Keratinocyte (primary cell): ENCODE measurements around the gene EFR3B. TPM values are rescaled to one million over a fixed set of nuclear protein-coding genes. Genes with fewer than 3 reads are reported as not detected.

Experiments used
- DNase-seq: peaks from one replicate; pipeline ENCODE4 v3.0.0-alpha.2; 2011; ENCODE audit warnings: low read depth, missing footprints, low spot score
- FAIRE-seq: peaks from 2 replicates; lab custom pipeline; 2011; peaks lifted over from hg19 to GRCh38; lab: Jason Lieb, UNC
- H2AFZ ChIP-seq: 2 replicates; pipeline ENCODE4 v1.6.0; 2012; ENCODE audit warnings: low read length, control low read depth, inconsistent platforms; ENCODE audit not compliant: control insufficient read depth
- H3K27ac ChIP-seq: 2 replicates; pipeline ENCODE4 v1.5.1; 2011; ENCODE audit warnings: low read length; ENCODE audit not compliant: control insufficient read depth, insufficient read depth
- H3K27me3 ChIP-seq: 3 replicates; pipeline ENCODE4 v1.6.0; 2011; ENCODE audit warnings: low read length; ENCODE audit not compliant: control insufficient read depth, insufficient read depth; ENCODE audit errors: extremely low read depth
- H3K36me3 ChIP-seq, 2 experiments: 2 replicates in 1 of 2; 3 replicates in 1 of 2; pipeline ENCODE4 v1.5.1; 2011; ENCODE audit warnings: low read length in 2 of 2, mild to moderate bottlenecking in 1 of 2; ENCODE audit not compliant: control insufficient read depth in 2 of 2, insufficient read depth in 2 of 2; ENCODE audit errors: extremely low read depth in 1 of 2
- H3K4me1 ChIP-seq: 3 replicates; pipeline ENCODE4 v1.5.1; 2011; ENCODE audit warnings: low read length; ENCODE audit not compliant: control insufficient read depth, insufficient read depth; ENCODE audit errors: extremely low read depth
- H3K4me2 ChIP-seq: 3 replicates; pipeline ENCODE4 v1.6.0; 2011; ENCODE audit warnings: low read depth, low read length; ENCODE audit not compliant: control insufficient read depth, insufficient read depth; ENCODE audit errors: extremely low read depth
- H3K4me3 ChIP-seq, 3 experiments: fragments of 200-600 bp in 1 of 3; sonication (generic) in 1 of 3; 2 replicates in 2 of 3; 3 replicates in 1 of 3; pipeline ENCODE4 v1.5.1; 2011 to 2016; ENCODE audit warnings: low read length in 3 of 3, mild to moderate bottlenecking in 3 of 3, control low read depth in 2 of 3, inconsistent platforms in 1 of 3, low read depth in 1 of 3, mixed read lengths in 1 of 3, mixed run types in 1 of 3, moderate library complexity in 1 of 3; ENCODE audit not compliant: control insufficient read depth in 2 of 3, insufficient read depth in 2 of 3; ENCODE audit errors: extremely low read depth in 1 of 3
- H3K79me2 ChIP-seq: 2 replicates; pipeline ENCODE4 v1.6.0; 2012; ENCODE audit warnings: low read length; ENCODE audit not compliant: control insufficient read depth, insufficient read depth
- H3K9ac ChIP-seq: 3 replicates; pipeline ENCODE4 v1.6.0; 2011; ENCODE audit warnings: low read length; ENCODE audit not compliant: control insufficient read depth, insufficient read depth; ENCODE audit errors: extremely low read depth
- H3K9me1 ChIP-seq: 3 replicates; pipeline ENCODE4 v1.6.0; 2011; ENCODE audit warnings: low read length; ENCODE audit not compliant: control insufficient read depth, insufficient read depth; ENCODE audit errors: extremely low read depth
- H3K9me3 ChIP-seq: 2 replicates; pipeline ENCODE4 v1.5.1; 2012; ENCODE audit warnings: low read depth, low read length; ENCODE audit not compliant: control insufficient read depth
- H4K20me1 ChIP-seq: 3 replicates; pipeline ENCODE4 v1.6.0; 2011; ENCODE audit warnings: low read length; ENCODE audit not compliant: control insufficient read depth, insufficient read depth; ENCODE audit errors: extremely low read depth
- CTCF ChIP-seq, 3 experiments: IDR thresholded peaks in 1 of 3; conservative IDR thresholded peaks in 1 of 3; optimal IDR thresholded peaks in 1 of 3; 2 replicates in 2 of 3; 3 replicates in 1 of 3; pipeline versions ENCODE3 to v1.5.1; 2011; ENCODE audit warnings: low read length in 3 of 3, mild to moderate bottlenecking in 3 of 3, moderate library complexity in 2 of 3, control low read depth in 1 of 3, inconsistent platforms in 1 of 3; ENCODE audit not compliant: insufficient read depth in 2 of 3; ENCODE audit errors: extremely low read depth in 1 of 3
- EZH2 ChIP-seq: IDR thresholded peaks from one replicate; pipeline ENCODE4 v1.6.1; 2012; ENCODE audit warnings: inconsistent platforms, mild to moderate bottlenecking, low read length, moderate library complexity
- dilution Hi-C: fragments of 300-500 bp; cut with MboI; formaldehyde crosslinking; loops from one replicate; pipeline ENCODE4 v1.7.0; 2020; ENCODE audit warnings: low sequenced_read_pairs; ENCODE audit not compliant: extremely low pct_ligation_motif_present
- polyA plus RNA-seq, 5 experiments: library from polyadenylated mRNA; depleted of rRNA in 3 of 5; stranded (reverse) in 3 of 5; stranded (forward) in 1 of 5; unstranded in 1 of 5; fragments of >200 nt; gene quantifications; 1 replicate in 1 of 5; 2 replicates in 3 of 5; 3 replicates in 1 of 5; pipeline versions ENCODE4 v1.2.1 to v1.2.3, GENCODE V29; 2011 to 2012; ENCODE audit warnings: missing spikeins in 2 of 5, low read depth in 1 of 5, low replicate concordance in 1 of 5

The EFR3B gene
- polyA plus RNA-seq, 1 donor (not counting 4 experiments of a cell fraction or from before 2014, with no cell fraction given) = 0.09 TPM

DNA sequence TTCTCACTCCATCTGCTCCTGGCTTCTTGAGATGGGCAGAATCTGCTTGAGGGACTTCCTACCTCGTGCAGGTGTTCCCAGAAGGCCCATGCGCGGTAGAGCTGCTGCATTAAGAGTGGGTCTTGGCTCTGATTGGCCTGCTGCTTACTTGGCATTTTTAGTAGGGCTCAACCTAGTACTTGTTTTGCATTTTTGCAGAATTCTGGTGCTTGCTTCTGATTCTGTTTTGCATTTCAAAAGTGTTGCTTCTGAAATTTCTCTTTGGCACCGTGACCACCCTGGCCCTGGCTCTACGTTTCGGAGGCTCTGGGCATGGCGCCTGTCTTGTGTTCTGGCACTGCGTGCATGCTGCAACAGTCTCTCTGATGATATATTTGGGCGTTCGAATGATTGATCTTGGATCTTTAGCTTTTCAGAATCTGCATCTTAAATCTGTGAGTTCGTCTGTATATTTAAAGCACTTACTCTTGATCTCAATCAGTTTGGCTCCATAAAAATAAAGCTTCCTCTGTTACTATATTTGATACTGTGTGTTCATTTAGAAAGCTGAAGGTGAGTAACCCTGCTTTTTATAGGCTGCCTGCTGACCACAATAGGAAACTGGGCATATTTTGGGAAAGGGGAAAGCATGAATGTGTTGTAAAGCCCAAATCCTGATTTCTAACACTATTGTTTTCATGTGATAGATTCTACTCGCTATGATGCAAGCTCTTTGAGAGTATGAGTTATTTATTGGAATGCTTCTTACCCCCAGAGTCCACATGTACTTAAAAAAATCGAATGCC is 22.2 kb downstream of the EFR3B start:
- TF ChIP-seq EZH2 (no peak), CTCF (optimal IDR thresholded peaks at IDR 0.05 in 1 of 3, IDR thresholded peaks at IDR 0.05 in 1 of 3, conservative IDR thresholded peaks at IDR 0.05 in 1 of 3; ENCODE audit: extremely low read depth in 1 of 3, insufficient read depth in 2 of 3, low read length in 3 of 3) (no peak)
- H3K27me3 ChIP-seq = peaks cover 20% of the 10 kb centered on the region
- no peak overlapping the region for H3K27ac ChIP-seq
- DNase-seq = no peak
- FAIRE-seq = no peak
- no peak overlapping the region for H3K4me3 ChIP-seq
- peaks cover 4% of the 10 kb centered on the region for H3K9me3 ChIP-seq
- H3K36me3 ChIP-seq = no peaks in the 10 kb centered on the region
- H4K20me1 ChIP-seq = no peaks in the 10 kb centered on the region
- H3K4me1 ChIP-seq = no peaks in the 10 kb centered on the region
- H3K9ac ChIP-seq = no peak overlapping the region
- H3K9me1 ChIP-seq = no peaks in the 10 kb centered on the region
- H3K4me2 ChIP-seq = no peak overlapping the region
- dilution Hi-C loops = no loop called here
- no peak overlapping the region for H2AFZ ChIP-seq
- H3K79me2 ChIP-seq = no peaks in the 10 kb centered on the region

DNA sequence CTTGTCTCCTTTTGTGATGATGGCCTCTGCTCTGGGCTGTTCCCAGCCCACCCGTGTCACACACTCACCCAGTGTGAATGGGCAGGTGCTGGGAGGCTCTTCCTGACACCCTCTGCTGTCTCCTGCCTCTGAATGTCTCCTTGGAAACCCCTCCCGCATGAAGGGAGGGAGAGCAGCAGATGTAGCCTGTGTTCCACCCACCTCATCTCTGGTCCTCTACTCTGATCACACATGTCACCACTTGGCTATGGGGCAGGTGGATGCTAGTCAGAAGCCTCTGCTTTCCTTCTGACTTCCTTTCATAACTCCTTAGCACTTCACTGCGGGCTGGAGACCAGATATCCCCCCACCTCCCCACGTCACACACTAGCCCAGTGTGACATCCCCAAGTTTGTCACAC is 23.9 kb downstream of the EFR3B start:
- Histone ChIP-seq H3K36me3 (no peaks in the 10 kb centered on the region), H4K20me1 (no peaks in the 10 kb centered on the region), H3K9me1 (no peaks in the 10 kb centered on the region), H3K9ac (no peak overlapping the region), H3K27ac (no peak overlapping the region), H3K79me2 (no peaks in the 10 kb centered on the region), H3K9me3 (peaks cover 4% of the 10 kb centered on the region), H2AFZ (no peak overlapping the region), H3K27me3 (peaks cover 20% of the 10 kb centered on the region), H3K4me3 (no peak overlapping the region), H3K4me1 (no peaks in the 10 kb centered on the region), H3K4me2 (no peak overlapping the region)
- TF ChIP-seq EZH2 (no peak), CTCF (optimal IDR thresholded peaks at IDR 0.05 in 1 of 3, IDR thresholded peaks at IDR 0.05 in 1 of 3, conservative IDR thresholded peaks at IDR 0.05 in 1 of 3; ENCODE audit: extremely low read depth in 1 of 3, insufficient read depth in 2 of 3, low read length in 3 of 3) (no peak)
- dilution Hi-C loops = no loop called here
- DNase-seq = no peak
- FAIRE-seq = no peak
